H1 (cell line): ENCODE data around the gene SPTBN1. TPM values are rescaled to one million over a fixed set of nuclear protein-coding genes. Genes with fewer than 3 reads are reported as not detected.

ENCODE experiments used
- CTCF ChIA-PET: fragments of 300-600 bp; sonication (Branson Sonifier 250); formaldehyde crosslinking; loops from one replicate; lab custom pipeline; 2021; ENCODE audit not compliant: partially characterized antibody; lab: Charles Lee
- POLR2A ChIA-PET: fragments of 300-600 bp; sonication (Branson Sonifier 250); formaldehyde crosslinking; loops from one replicate; lab custom pipeline; 2021; ENCODE audit warnings: inconsistent platforms; ENCODE audit not compliant: partially characterized antibody; lab: Charles Lee
- DNase-seq, 2 experiments: peaks; one replicate each; pipeline versions ENCODE4 v3.0.0 to v3.0.0-alpha.2; 2010 to 2022; ENCODE audit warnings: low spot score in 2 of 2, low read depth in 1 of 2, mixed read lengths in 1 of 2
- FAIRE-seq: peaks from 2 replicates; lab custom pipeline; 2011; peaks lifted over from hg19 to GRCh38; lab: Jason Lieb, UNC
- H2AFZ ChIP-seq: 2 replicates; pipeline ENCODE4 v1.8.1; 2012; ENCODE audit warnings: low read length, inconsistent platforms
- H2AK5ac ChIP-seq: 2 replicates; pipeline ENCODE4 v1.6.1; 2013; ENCODE audit warnings: low read depth, low read length
- H2BK120ac ChIP-seq: replicated peaks from 2 replicates; pipeline ENCODE3; 2013; ENCODE audit warnings: low read depth, low read length, inconsistent platforms
- H2BK12ac ChIP-seq: 2 replicates; pipeline ENCODE4 v1.6.1; 2013; ENCODE audit warnings: low read depth, low read length
- H2BK15ac ChIP-seq: 2 replicates; pipeline ENCODE4 v1.6.1; 2013; ENCODE audit warnings: low read length
- H2BK20ac ChIP-seq: 2 replicates; pipeline ENCODE4 v1.6.1; 2013; ENCODE audit warnings: low read length
- H2BK5ac ChIP-seq: 2 replicates; pipeline ENCODE4 v1.6.1; 2013; ENCODE audit warnings: low read depth, low read length
- H3K14ac ChIP-seq: 2 replicates; pipeline ENCODE4 v1.6.1; 2013; ENCODE audit warnings: inconsistent platforms; ENCODE audit not compliant: insufficient read length
- H3K18ac ChIP-seq: 2 replicates; pipeline ENCODE4 v1.6.1; 2013; ENCODE audit warnings: low read length; ENCODE audit errors: extremely low read depth
- H3K23ac ChIP-seq: 2 replicates; pipeline ENCODE4 v1.6.1; 2013; ENCODE audit warnings: inconsistent platforms; ENCODE audit not compliant: insufficient read length
- H3K23me2 ChIP-seq: 2 replicates; pipeline ENCODE4 v1.6.1; 2013; ENCODE audit warnings: low read depth, low read length
- H3K27ac ChIP-seq: 2 replicates; pipeline ENCODE4 v1.6.1; 2011; ENCODE audit warnings: low read depth, low read length, inconsistent platforms
- H3K27me3 ChIP-seq, 4 experiments: replicated peaks in 1 of 4; 1 replicate in 1 of 4; 2 replicates in 3 of 4; pipeline versions ENCODE4 v1.6.1 to v1.8.1; 2011 to 2013; ENCODE audit warnings: low read length in 3 of 4, mild to moderate bottlenecking in 3 of 4, inconsistent platforms in 2 of 4, mixed read lengths in 2 of 4, moderate library complexity in 1 of 4; ENCODE audit not compliant: control insufficient read depth in 3 of 4, insufficient read depth in 3 of 4; ENCODE audit errors: extremely low read depth in 1 of 4
- H3K36me3 ChIP-seq, 4 experiments: 2 replicates each; pipeline versions ENCODE4 v1.6.1 to v1.8.1; 2011 to 2013; ENCODE audit warnings: mild to moderate bottlenecking in 4 of 4, low read length in 3 of 4, moderate library complexity in 2 of 4, control low read depth in 1 of 4, inconsistent platforms in 1 of 4; ENCODE audit not compliant: insufficient read depth in 4 of 4, control insufficient read depth in 2 of 4
- H3K4ac ChIP-seq: replicated peaks from 2 replicates; pipeline ENCODE3; 2013; ENCODE audit warnings: low read length, low read depth, mixed read lengths, inconsistent platforms; ENCODE audit not compliant: insufficient read length
- H3K4me1 ChIP-seq, 4 experiments: replicated peaks in 1 of 4; 1 replicate in 1 of 4; 2 replicates in 3 of 4; pipeline versions ENCODE4 v1.6.1 to v1.8.1; 2011 to 2013; ENCODE audit warnings: low read length in 3 of 4, inconsistent platforms in 2 of 4, mixed read lengths in 1 of 4; ENCODE audit not compliant: insufficient read depth in 4 of 4, control insufficient read depth in 3 of 4
- H3K4me2 ChIP-seq, 2 experiments: 2 replicates each; pipeline versions ENCODE4 v1.6.1 to v1.8.1; 2011 to 2013; ENCODE audit warnings: low read depth in 2 of 2, low read length in 2 of 2, control low read depth in 1 of 2, inconsistent platforms in 1 of 2, mild to moderate bottlenecking in 1 of 2; ENCODE audit not compliant: insufficient read depth in 1 of 2
- H3K4me3 ChIP-seq, 4 experiments: fragments of 200-600, 300-600 bp in 1 of 4; sonication (generic), shearing (Covaris generic), sonication (Bioruptor Twin) in 1 of 4; 2 replicates each; pipeline versions ENCODE4 v1.5.1 to v1.8.1; 2011 to 2016; ENCODE audit warnings: low read length in 4 of 4, low read depth in 3 of 4, control low read depth in 2 of 4, inconsistent platforms in 2 of 4, mild to moderate bottlenecking in 2 of 4, mixed read lengths in 1 of 4, moderate library complexity in 1 of 4; ENCODE audit not compliant: insufficient read depth in 2 of 4; ENCODE audit errors: extremely low read depth in 1 of 4
- H3K56ac ChIP-seq: replicated peaks from 2 replicates; pipeline ENCODE3; 2013; ENCODE audit warnings: low read depth, mild to moderate bottlenecking, mixed read lengths, low read length, inconsistent platforms; ENCODE audit not compliant: insufficient read length
- H3K79me1 ChIP-seq: 2 replicates; pipeline ENCODE4 v1.6.1; 2013; ENCODE audit warnings: low read depth, low read length, control low read depth
- H3K79me2 ChIP-seq, 2 experiments: 2 replicates each; pipeline versions ENCODE4 v1.6.1 to v1.8.1; 2012 to 2013; ENCODE audit warnings: low read length in 2 of 2, mild to moderate bottlenecking in 2 of 2, inconsistent platforms in 1 of 2; ENCODE audit not compliant: insufficient read depth in 2 of 2, control insufficient read depth in 1 of 2
- H3K9ac ChIP-seq, 4 experiments: replicated peaks in 1 of 4; 1 replicate in 1 of 4; 2 replicates in 3 of 4; pipeline versions ENCODE4 v1.6.1 to v1.8.1; 2011 to 2013; ENCODE audit warnings: low read depth in 3 of 4, low read length in 3 of 4, control low read depth in 2 of 4, mild to moderate bottlenecking in 2 of 4, moderate library complexity in 2 of 4, inconsistent platforms in 1 of 4; ENCODE audit errors: extremely low read depth in 1 of 4
- H3K9me3 ChIP-seq, 2 experiments: 2 replicates each; pipeline versions ENCODE4 v1.6.1 to v1.8.1; 2012 to 2013; ENCODE audit warnings: mild to moderate bottlenecking in 2 of 2, moderate library complexity in 2 of 2, control low read depth in 1 of 2, inconsistent platforms in 1 of 2, low read depth in 1 of 2, low read length in 1 of 2, mixed read lengths in 1 of 2; ENCODE audit not compliant: insufficient read depth in 2 of 2
- H4K20me1 ChIP-seq, 2 experiments: replicated peaks in 1 of 2; 2 replicates each; pipeline versions ENCODE3 to v1.8.1; 2011 to 2013; ENCODE audit warnings: inconsistent platforms in 2 of 2, low read length in 2 of 2, mild to moderate bottlenecking in 1 of 2; ENCODE audit not compliant: insufficient read depth in 2 of 2, control insufficient read depth in 1 of 2
- H4K5ac ChIP-seq: 2 replicates; pipeline ENCODE4 v1.6.1; 2013; ENCODE audit warnings: low read length, low read depth, mixed read lengths, inconsistent platforms; ENCODE audit not compliant: insufficient read length
- H4K8ac ChIP-seq: 2 replicates; pipeline ENCODE4 v1.8.0; 2013; ENCODE audit warnings: mild to moderate bottlenecking, moderate library complexity, low read length, inconsistent platforms; ENCODE audit not compliant: insufficient read depth; ENCODE audit errors: extremely low read depth
- H4K91ac ChIP-seq: replicated peaks from 2 replicates; pipeline ENCODE3; 2013; ENCODE audit warnings: low read length, mixed read lengths, inconsistent platforms; ENCODE audit not compliant: insufficient read length
- ASH2L ChIP-seq: fragments of 200-600, 300-600 bp; sonication (generic); IDR thresholded peaks from one replicate; pipeline ENCODE4 v1.7.1; 2017; ENCODE audit warnings: low read length
- CBX8 ChIP-seq: fragments of 300-800, 300-1000 bp; sonication (generic); IDR thresholded peaks from 2 replicates; pipeline ENCODE4 v1.7.1; 2016; ENCODE audit warnings: low read depth, low read length, borderline replicate concordance
- GABPA ChIP-seq: IDR thresholded peaks from 2 replicates; pipeline ENCODE4 v1.6.1; 2011; ENCODE audit warnings: mild to moderate bottlenecking, low read length, moderate library complexity, borderline replicate concordance; ENCODE audit not compliant: insufficient read depth
- GTF2F1 ChIP-seq: IDR thresholded peaks from 2 replicates; pipeline ENCODE4 v1.6.1; 2012; ENCODE audit warnings: low read depth, low read length, improper control_type of control experiment, borderline replicate concordance
- NRF1 ChIP-seq: IDR thresholded peaks from 2 replicates; pipeline ENCODE4 v1.6.1; 2011; ENCODE audit warnings: mild to moderate bottlenecking, low read depth, low read length, improper control_type of control experiment
- SIRT6 ChIP-seq: IDR thresholded peaks from one replicate; pipeline ENCODE4 v1.7.1; 2012; ENCODE audit warnings: low read length, inconsistent platforms
- SP2 ChIP-seq: IDR thresholded peaks from 2 replicates; pipeline ENCODE4 v1.6.1; 2012; ENCODE audit warnings: mild to moderate bottlenecking, low read length, inconsistent platforms
- USF2 ChIP-seq: IDR thresholded peaks from 2 replicates; pipeline ENCODE4 v1.6.1; 2011; ENCODE audit warnings: low read length, improper control_type of control experiment
- WGBS, 2 experiments: shearing (Covaris generic) in 1 of 2; methylation state at CpG; one replicate each; pipeline versions ENCODE4 v1.1.6 to v1.1.7; 2013 to 2015; ENCODE audit warnings: low lambda C conversion rate in 2 of 2, mixed read lengths in 2 of 2, inconsistent platforms in 1 of 2, low coverage in 1 of 2, missing lambda C conversion rate in 1 of 2; ENCODE audit not compliant: insufficient replicate concordance in 2 of 2, insufficient coverage in 1 of 2, insufficient read length in 1 of 2; ENCODE audit errors: extremely low coverage in 1 of 2, missing lambda C conversion rate in 1 of 2; 5-methylcytosine and 5-hydroxymethylcytosine counted together
- polyA plus RNA-seq, 7 experiments: library from polyadenylated mRNA; depleted of rRNA in 3 of 7; stranded (reverse) in 5 of 7; unstranded in 2 of 7; fragments of >200 nt in 5 of 7; fragments of 200-250 nt in 2 of 7; gene quantifications; 1 replicate in 5 of 7; 2 replicates in 1 of 7; 4 replicates in 1 of 7; pipeline versions ENCODE4 v1.2.1 to v1.2.3, GENCODE V29; 2011 to 2013; ENCODE audit warnings: missing spikeins in 2 of 7, mixed read lengths in 2 of 7
- total RNA-seq: library from RNA; stranded (reverse); fragmentation: NEBNext Ultra II Directional; extraction: Animal tissue kit (Norgen Biotek cat#: 25700); gene quantifications from 2 replicates; pipeline ENCODE4 v1.2.1, GENCODE V29; 2021

SPTBN1 gene
- total and polyA plus RNA-seq, 2 of the 8 experiments (the other 6 are each of a cell fraction or from before 2014, with no cell fraction given): 31.8 to 180 TPM

GRCh38 chr2:54649633-54650032 lies 193.5 kb downstream of the SPTBN1 start:
- Histone ChIP-seq H3K4me2 (no peak overlapping the region), H3K23me2 (no peaks in the 10 kb centered on the region), H3K79me2 (no peaks in the 10 kb centered on the region), H2BK12ac (no peak overlapping the region), H2BK5ac (no peak overlapping the region), H4K8ac (no peak overlapping the region), H3K56ac (no peak overlapping the region), H4K20me1 (peaks cover 3 to 4% of the 10 kb centered on the region in 2 experiments), H3K9me3 (no peaks in the 10 kb centered on the region), H2BK120ac (no peak overlapping the region), H3K4ac (no peak overlapping the region), H2AFZ (no peak overlapping the region), H3K18ac (no peak overlapping the region), H2BK20ac (no peak overlapping the region), H4K91ac (no peak overlapping the region), H2AK5ac (no peak overlapping the region), H3K4me3 (no peak overlapping the region), H3K27ac (no peak overlapping the region), H3K79me1 (no peaks in the 10 kb centered on the region; the same call in 1 of the 2 replicates), H3K36me3 (peaks cover 53 to 97% (median 78%) of the 10 kb centered on the region in 4 experiments), H4K5ac (no peak overlapping the region), H2BK15ac (no peak overlapping the region), H3K9ac (no peak overlapping the region), H3K14ac (no peak overlapping the region), H3K4me1 (no peaks in the 10 kb centered on the region), H3K27me3 (no peaks in the 10 kb centered on the region), H3K23ac (no peak overlapping the region)
- WGBS, 2 experiments: 93% methylated on average over 12 of the region's 12 CpGs; no CpG with 5 or more reads in 1 of the 2 experiments
- FAIRE-seq: no peak
- TF ChIP-seq SIRT6: no peak
- no peak for TF ChIP-seq ASH2L
- no peak for TF ChIP-seq SP2
- no peak for TF ChIP-seq CBX8
- no peak for TF ChIP-seq GTF2F1
- TF ChIP-seq NRF1: no peak
- TF ChIP-seq USF2: no peak
- TF ChIP-seq GABPA: no peak
- no peak for DNase-seq
- POLR2A ChIA-PET: no interaction called here
- CTCF ChIA-PET: interaction anchor here (0.7 to 5.5 kb wide), 3 partner anchors 8 to 16 kb away, joined by 3 to 47 read pairs (median 6); no protein-coding TSS in a partner anchor
